Measurements from ENCODE around the gene DIAPH3.

- no peak for TF ChIP-seq CTCF (IDR thresholded peaks at IDR 0.05)
- TF ChIP-seq POLR2AphosphoS5 (IDR thresholded peaks at IDR 0.05): no peak
- no peak for TF ChIP-seq POLR2A (IDR thresholded peaks at IDR 0.05)
These were observed 498.0 kb downstream of the DIAPH3 start for GRCh38 chr13:59665732-59666131.

Data from sigmoid colon (tissue), 4 donors.